Natural killer cell treated with Interleukin-12 subunit alpha and Interleukin-12 subunit beta and Interleukin-15 and Interleukin-18, amount 100 ng/mL, for 72 hours (primary cell): Measurements from ENCODE around the gene PDE4C. TPM values are rescaled to one million over a fixed set of nuclear protein-coding genes. Genes with fewer than 3 reads are reported as not detected.

Experiments
- ATAC-seq, 2 donors: fragments of 150-1000 bp; cut with Tn5 transposase in 1 of 2; sonication (Bioruptor Pico), chemical (Tn5 transposase) in 1 of 2; 2 replicates each; pipeline ENCODE4 v1.10.0; 2021
- DNase-seq: peaks from one replicate; pipeline ENCODE4 v3.0.0; 2022; ENCODE audit warnings: low spot score
- H3K27ac Mint-ChIP-seq, 2 donors: 1 replicate in 1 of 2; 2 replicates in 1 of 2; pipeline ENCODE4 v1.8.0; 2022; ENCODE audit warnings: mixed read lengths in 2 of 2, mild to moderate bottlenecking in 1 of 2, moderate library complexity in 1 of 2
- H3K27me3 Mint-ChIP-seq, 2 donors: 1 replicate in 1 of 2; 2 replicates in 1 of 2; pipeline ENCODE4 v1.8.0; 2022; ENCODE audit warnings: mixed read lengths in 2 of 2
- H3K36me3 Mint-ChIP-seq: one replicate; pipeline ENCODE4 v1.8.0; 2022; ENCODE audit warnings: mixed read lengths
- H3K4me1 Mint-ChIP-seq, 2 donors: 1 replicate in 1 of 2; 2 replicates in 1 of 2; pipeline ENCODE4 v1.8.0; 2022; ENCODE audit warnings: low read depth in 2 of 2, mixed read lengths in 2 of 2, mild to moderate bottlenecking in 1 of 2
- H3K4me3 Mint-ChIP-seq: one replicate; pipeline ENCODE4 v1.8.0; 2022; ENCODE audit warnings: mixed read lengths
- H3K9me3 Mint-ChIP-seq: 2 replicates; pipeline ENCODE4 v1.8.0; 2022; ENCODE audit warnings: mixed read lengths
- total RNA-seq, 2 donors: library from RNA; stranded (reverse); gene quantifications; one replicate each; pipeline ENCODE4 v1.2.3, GENCODE V29; 2022

PDE4C gene
- 1 to 10 TPM in 1 of 2 donors, under 1 TPM in 1; 0.22 to 1.4 TPM for total RNA-seq

- Mint-ChIP-seq H3K9me3 (no peaks in the 10 kb centered on the region), H3K4me3 (peak within 1 kb of the TSS; percentile 88), H3K4me1 (peaks cover 15 to 29% of the 10 kb centered on the region in 2 donors), H3K36me3 (no peaks in the 10 kb centered on the region), H3K27ac (peak within 1 kb of the TSS; percentile 23 to 70), H3K27me3 (peaks cover 22 to 43% of the 10 kb centered on the region in 2 donors)
- DNase-seq = peak; percentile 70
- peak; percentile 8 for ATAC-seq
These were observed at the start of gene PDE4C for GRCh38 chr19:18225702-18226468. PDE4C (minus strand) TSS chr19:18226438; CDS start chr19:18226415, 23 bp downstream.

- ATAC-seq (no peak), DNase-seq (no peak)
- H3K4me3 Mint-ChIP-seq = no peak overlapping the region
- no peaks in the 10 kb centered on the region for H3K9me3 Mint-ChIP-seq
- no peak overlapping the region for H3K27ac Mint-ChIP-seq
- peaks cover 14 to 15% of the 10 kb centered on the region in 2 donors for H3K4me1 Mint-ChIP-seq
- H3K36me3 Mint-ChIP-seq = peaks cover 9% of the 10 kb centered on the region
- H3K27me3 Mint-ChIP-seq = no peaks in the 10 kb centered on the region
These were observed 48.6 kb upstream of the PDE4C start for GRCh38 chr19:18274781-18275356.

- H3K4me1 Mint-ChIP-seq = peaks cover 8 to 9% of the 10 kb centered on the region in 2 donors
- DNase-seq (no peak), ATAC-seq (peak in 1 of 2 donors; percentile 8)
- no peak within 1 kb of the TSS for H3K27ac Mint-ChIP-seq
- H3K9me3 Mint-ChIP-seq = no peaks in the 10 kb centered on the region
- no peaks in the 10 kb centered on the region for H3K27me3 Mint-ChIP-seq
- H3K36me3 Mint-ChIP-seq = peaks cover 3% of the 10 kb centered on the region
- no peak within 1 kb of the TSS for H3K4me3 Mint-ChIP-seq
These were observed 48.1 kb upstream of the PDE4C start, which contains the start of gene IQCN for GRCh38 chr19:18274219-18274780. IQCN (minus strand) TSS chr19:18274452; CDS start chr19:18269478, 4,974 bp downstream.

GRCh38 chr19:18273561-18274218, 47.5 kb upstream of the PDE4C start:
- Mint-ChIP-seq H3K4me1 (peaks cover 3 to 6% of the 10 kb centered on the region in 2 donors), H3K27me3 (no peaks in the 10 kb centered on the region), H3K4me3 (no peak overlapping the region), H3K36me3 (no peaks in the 10 kb centered on the region), H3K9me3 (no peaks in the 10 kb centered on the region), H3K27ac (no peak overlapping the region)
- DNase-seq (no peak), ATAC-seq (no peak)

GRCh38 chr19:18271433-18271841, 45.2 kb upstream of the PDE4C start:
- Mint-ChIP-seq H3K4me1 (peaks cover 0 to 3% of the 10 kb centered on the region in 2 donors), H3K9me3 (no peaks in the 10 kb centered on the region), H3K27ac (no peak overlapping the region), H3K27me3 (no peaks in the 10 kb centered on the region), H3K4me3 (no peak overlapping the region), H3K36me3 (no peaks in the 10 kb centered on the region)
- ATAC-seq (no peak), DNase-seq (no peak)

GRCh38 chr19:18270326-18270725, 44.1 kb upstream of the PDE4C start:
- Mint-ChIP-seq H3K9me3 (no peaks in the 10 kb centered on the region), H3K4me3 (no peak overlapping the region), H3K27me3 (no peaks in the 10 kb centered on the region), H3K36me3 (no peaks in the 10 kb centered on the region), H3K4me1 (peaks cover 0 to 6% of the 10 kb centered on the region in 2 donors), H3K27ac (no peak overlapping the region)
- no peak for ATAC-seq
- no peak for DNase-seq

- Mint-ChIP-seq H3K4me3 (no peak overlapping the region), H3K36me3 (no peaks in the 10 kb centered on the region), H3K9me3 (no peaks in the 10 kb centered on the region), H3K27ac (no peak overlapping the region), H3K4me1 (peaks cover 0 to 6% of the 10 kb centered on the region in 2 donors), H3K27me3 (no peaks in the 10 kb centered on the region)
- ATAC-seq = no peak
- no peak for DNase-seq
These were observed 43.0 kb upstream of the PDE4C start for GRCh38 chr19:18269070-18269723.

- peaks cover 0 to 6% of the 10 kb centered on the region in 2 donors for H3K4me1 Mint-ChIP-seq
- H3K4me3 Mint-ChIP-seq = no peak overlapping the region
- no peak overlapping the region for H3K27ac Mint-ChIP-seq
- no peaks in the 10 kb centered on the region for H3K36me3 Mint-ChIP-seq
- H3K27me3 Mint-ChIP-seq = no peaks in the 10 kb centered on the region
- DNase-seq = no peak
- no peaks in the 10 kb centered on the region for H3K9me3 Mint-ChIP-seq
- no peak for ATAC-seq
These were observed 40.8 kb upstream of the PDE4C start for GRCh38 chr19:18266771-18267686.

- Mint-ChIP-seq H3K27ac (no peak overlapping the region), H3K4me1 (peaks cover 0 to 10% of the 10 kb centered on the region in 2 donors), H3K9me3 (no peaks in the 10 kb centered on the region), H3K4me3 (no peak overlapping the region), H3K36me3 (no peaks in the 10 kb centered on the region), H3K27me3 (no peaks in the 10 kb centered on the region)
- DNase-seq = no peak
- no peak for ATAC-seq
These were observed 39.3 kb upstream of the PDE4C start for GRCh38 chr19:18265582-18265981.

GRCh38 chr19:18264971-18265540, 38.8 kb upstream of the PDE4C start:
- H3K36me3 Mint-ChIP-seq = no peaks in the 10 kb centered on the region
- DNase-seq (no peak), ATAC-seq (no peak)
- peaks cover 0 to 10% of the 10 kb centered on the region in 2 donors for H3K4me1 Mint-ChIP-seq
- H3K9me3 Mint-ChIP-seq = no peaks in the 10 kb centered on the region
- no peak overlapping the region for H3K27ac Mint-ChIP-seq
- no peaks in the 10 kb centered on the region for H3K27me3 Mint-ChIP-seq
- no peak overlapping the region for H3K4me3 Mint-ChIP-seq

- H3K36me3 Mint-ChIP-seq = no peaks in the 10 kb centered on the region
- ATAC-seq (no peak), DNase-seq (no peak)
- H3K27ac Mint-ChIP-seq = no peak overlapping the region
- no peaks in the 10 kb centered on the region for H3K9me3 Mint-ChIP-seq
- H3K4me1 Mint-ChIP-seq = peaks cover 0 to 10% of the 10 kb centered on the region in 2 donors
- no peaks in the 10 kb centered on the region for H3K27me3 Mint-ChIP-seq
- no peak overlapping the region for H3K4me3 Mint-ChIP-seq
These were observed 38.1 kb upstream of the PDE4C start for GRCh38 chr19:18264137-18264854.
